ENCODE measurements around the gene TPTE. TPM values are rescaled to one million over a fixed set of nuclear protein-coding genes. Genes with fewer than 3 reads are reported as not detected.
"Not testable (repeated sequence)": the region's sequence is repeated elsewhere in the genome, so short reads cannot be mapped to it uniquely, and the experiment has no call there.

TPTE gene
- total RNA-seq, 4 donors from 2014 or later: not detected

GRCh38 chr21:10539956-10540355 lies 18.6 kb downstream of the TPTE start:
- no peak overlapping the region for H3K4me3 ChIP-seq
- intact Hi-C loops (cut with DNase I): no loop called here
- H3K27me3 ChIP-seq: no peaks in the 10 kb centered on the region
- no peaks in the 10 kb centered on the region for H3K4me1 ChIP-seq
- 59 to 60% methylated on average over 3 of the region's 3 CpGs for WGBS, 2 donors
- no peaks in the 10 kb centered on the region for H3K36me3 ChIP-seq
- H3K9me3 ChIP-seq: peaks cover 0 to 41% (median 26%) of the 10 kb centered on the region in 3 donors
- no peak overlapping the region for H3K27ac ChIP-seq
- TF ChIP-seq CTCF (IDR thresholded peaks at IDR 0.05) (no peak), POLR2A (IDR thresholded peaks at IDR 0.05) (no peak)
- DNase-seq: no peak

- H3K36me3 ChIP-seq; H3K4me1 ChIP-seq; H3K27ac ChIP-seq; H3K27me3 ChIP-seq; intact Hi-C loops (cut with DNase I); H3K4me3 ChIP-seq; DNase-seq: not testable (repeated sequence)
- WGBS, 2 donors: 82% methylated on average over 9 of the region's 9 CpGs
- peaks cover 4 to 50% (median 35%) of the 10 kb centered on the region in 3 donors for H3K9me3 ChIP-seq
Observed at GRCh38 chr21:10544376-10544775, 23.0 kb downstream of the TPTE start.

- intact Hi-C loops (cut with DNase I): not testable (repeated sequence)
- WGBS, 2 donors: 30 to 52% methylated on average over 3 to 4 of the region's 4 CpGs
Observed at GRCh38 chr21:10547868-10548267, 26.5 kb downstream of the TPTE start.

GRCh38 chr21:10548331-10548954 lies 27.1 kb downstream of the TPTE start:
- H3K4me3 ChIP-seq; H3K27me3 ChIP-seq; H3K27ac ChIP-seq; DNase-seq; intact Hi-C loops (cut with DNase I); H3K4me1 ChIP-seq; H3K36me3 ChIP-seq: not testable (repeated sequence)
- H3K9me3 ChIP-seq: peaks cover 4 to 40% (median 28%) of the 10 kb centered on the region in 3 donors
- 67% methylated on average over 2 of the region's 2 CpGs; no CpG with 5 or more reads in 1 of the 2 donors for WGBS, 2 donors

More at GRCh38 chr21:10547868-10548267, 26.5 kb downstream of the TPTE start:
- not testable (repeated sequence) for H3K27me3 ChIP-seq, H3K27ac ChIP-seq, H3K4me3 ChIP-seq, H3K36me3 ChIP-seq, DNase-seq, H3K4me1 ChIP-seq
- peaks cover 4 to 40% (median 28%) of the 10 kb centered on the region in 3 donors for H3K9me3 ChIP-seq

- H3K27ac ChIP-seq; H3K4me1 ChIP-seq; intact Hi-C loops (cut with DNase I); DNase-seq; H3K36me3 ChIP-seq; H3K27me3 ChIP-seq; H3K4me3 ChIP-seq: not testable (repeated sequence)
- 34 to 38% methylated on average over 2 of the region's 2 CpGs for WGBS, 2 donors
- peaks cover 4 to 70% (median 44%) of the 10 kb centered on the region in 3 donors for H3K9me3 ChIP-seq
Observed at GRCh38 chr21:10570803-10571202, 49.4 kb downstream of the TPTE start.

GRCh38 chr21:10574531-10575310 lies 53.3 kb downstream of the TPTE start:
- not testable (repeated sequence) for H3K36me3 ChIP-seq
- H3K9me3 ChIP-seq: peaks cover 4 to 61% (median 41%) of the 10 kb centered on the region in 3 donors
- WGBS, 2 donors: 68 to 71% methylated on average over 16 of the region's 16 CpGs

GRCh38 chr21:10575311-10575667 lies 53.9 kb downstream of the TPTE start:
- DNase-seq: no peak
- TF ChIP-seq CTCF (IDR thresholded peaks at IDR 0.05) (no peak), POLR2A (IDR thresholded peaks at IDR 0.05) (no peak)
- no peak overlapping the region for H3K27ac ChIP-seq
- no peaks in the 10 kb centered on the region for H3K36me3 ChIP-seq
- H3K4me1 ChIP-seq: no peaks in the 10 kb centered on the region
- intact Hi-C loops (cut with DNase I): no loop called here
- H3K9me3 ChIP-seq: peaks cover 4 to 55% (median 41%) of the 10 kb centered on the region in 3 donors
- no peaks in the 10 kb centered on the region for H3K27me3 ChIP-seq
- no peak overlapping the region for H3K4me3 ChIP-seq
- WGBS, 2 donors: 44 to 68% methylated on average over 2 of the region's 2 CpGs

More at GRCh38 chr21:10574531-10575310, 53.3 kb downstream of the TPTE start:
- DNase-seq; H3K27ac ChIP-seq; H3K27me3 ChIP-seq; intact Hi-C loops (cut with DNase I); H3K4me3 ChIP-seq; H3K4me1 ChIP-seq: not testable (repeated sequence)

GRCh38 chr21:10578910-10579309 lies 57.5 kb downstream of the TPTE start:
- intact Hi-C loops (cut with DNase I); H3K4me1 ChIP-seq: not testable (repeated sequence)

GRCh38 chr21:10589115-10589514 lies 67.7 kb downstream of the TPTE start:
- peaks cover 0 to 55% (median 24%) of the 10 kb centered on the region in 3 donors for H3K9me3 ChIP-seq

More at GRCh38 chr21:10578910-10579309, 57.5 kb downstream of the TPTE start:
- H3K9me3 ChIP-seq: peaks cover 4 to 51% (median 34%) of the 10 kb centered on the region in 3 donors
- not testable (repeated sequence) for H3K4me3 ChIP-seq, H3K27me3 ChIP-seq, H3K36me3 ChIP-seq, DNase-seq, H3K27ac ChIP-seq

GRCh38 chr21:10607074-10607473 lies 85.7 kb downstream of the TPTE start:
- H3K36me3 ChIP-seq; H3K4me3 ChIP-seq; H3K27ac ChIP-seq; intact Hi-C loops (cut with DNase I); DNase-seq; H3K4me1 ChIP-seq; H3K27me3 ChIP-seq: not testable (repeated sequence)
- H3K9me3 ChIP-seq: peaks cover 4 to 42% (median 25%) of the 10 kb centered on the region in 3 donors
- 60% methylated on average over 7 of the region's 7 CpGs for WGBS, 2 donors

More at GRCh38 chr21:10589115-10589514, 67.7 kb downstream of the TPTE start:
- WGBS, 2 donors: 17% methylated on average over 1 of the region's 1 CpG; no CpG with 5 or more reads in 1 of the 2 donors
- H3K4me3 ChIP-seq; DNase-seq; H3K27me3 ChIP-seq; H3K4me1 ChIP-seq; intact Hi-C loops (cut with DNase I); H3K27ac ChIP-seq; H3K36me3 ChIP-seq: not testable (repeated sequence)

- H3K27ac ChIP-seq; H3K36me3 ChIP-seq; intact Hi-C loops (cut with DNase I); DNase-seq; H3K4me3 ChIP-seq; H3K4me1 ChIP-seq; H3K27me3 ChIP-seq: not testable (repeated sequence)
- peaks cover 0 to 44% (median 25%) of the 10 kb centered on the region in 3 donors for H3K9me3 ChIP-seq
- 64 to 76% methylated on average over 6 of the region's 6 CpGs for WGBS, 2 donors
Observed at GRCh38 chr21:10614285-10614684, 92.9 kb downstream of the TPTE start.

Data from esophagus squamous epithelium (tissue), 5 donors.